ENCODE data around the gene ADSS1. TPM values are rescaled to one million over a fixed set of nuclear protein-coding genes. Genes with fewer than 3 reads are reported as not detected.
"Not testable (repeated sequence)": the region's sequence is repeated elsewhere in the genome, so short reads cannot be mapped to it uniquely, and the experiment has no call there.

The ADSS1 gene
- total RNA-seq, 2 experiments from 2014 or later, result 0.81 to 1.2 TPM

- DNase-seq; CTCF ChIA-PET; H3K36me3 Mint-ChIP-seq (ENCODE audit: low read depth); POLR2A ChIA-PET; H3K4me3 Mint-ChIP-seq; H3K4me1 Mint-ChIP-seq; H3K9me3 Mint-ChIP-seq; H3K27me3 Mint-ChIP-seq: not testable (repeated sequence)
- peak overlapping the region; percentile 68 for H3K27ac Mint-ChIP-seq
These were observed 5.3 kb downstream of the ADSS1 start for GRCh38 chr14:104729176-104729834.

- POLR2A ChIA-PET, result no interaction called here
- no peak overlapping the region for H3K4me3 Mint-ChIP-seq
- no peaks in the 10 kb centered on the region for H3K36me3 Mint-ChIP-seq (ENCODE audit: low read depth)
- no peaks in the 10 kb centered on the region for H3K9me3 Mint-ChIP-seq
- DNase-seq, result no peak
- CTCF ChIA-PET, result interaction anchor here (2.2 kb wide), 1 partner anchor 23 kb away, joined by 5 read pairs; the partner anchor contains the start of gene SIVA1
- no peaks in the 10 kb centered on the region for H3K27me3 Mint-ChIP-seq
- no peaks in the 10 kb centered on the region for H3K4me1 Mint-ChIP-seq
- no peak overlapping the region for H3K27ac Mint-ChIP-seq
These were observed 5.8 kb downstream of the ADSS1 start for GRCh38 chr14:104729835-104730181.

- Mint-ChIP-seq H3K4me1 (no peaks in the 10 kb centered on the region), H3K4me3 (no peak overlapping the region), H3K27ac (no peak overlapping the region), H3K27me3 (no peaks in the 10 kb centered on the region), H3K36me3 (ENCODE audit: low read depth) (no peaks in the 10 kb centered on the region), H3K9me3 (no peaks in the 10 kb centered on the region)
- ChIA-PET POLR2A (no interaction called here), CTCF (interaction anchor here (1.7 to 2.2 kb wide), 2 partner anchors 12 to 22 kb away, joined by 4 to 5 read pairs; partner anchors contain the start of gene SIVA1)
- DNase-seq, result no peak
These were observed 6.5 kb downstream of the ADSS1 start for GRCh38 chr14:104730487-104730886.

- ChIA-PET CTCF (interaction anchor here (1.7 to 2.2 kb wide), 2 partner anchors 11 to 21 kb away, joined by 4 to 5 read pairs; partner anchors contain the start of gene SIVA1), POLR2A (no interaction called here)
- no peak for DNase-seq
- Mint-ChIP-seq H3K36me3 (ENCODE audit: low read depth) (no peaks in the 10 kb centered on the region), H3K27me3 (no peaks in the 10 kb centered on the region), H3K9me3 (no peaks in the 10 kb centered on the region), H3K27ac (no peak overlapping the region), H3K4me1 (no peaks in the 10 kb centered on the region), H3K4me3 (no peak overlapping the region)
These were observed 7.6 kb downstream of the ADSS1 start for GRCh38 chr14:104731320-104732294.

- Mint-ChIP-seq H3K9me3 (no peaks in the 10 kb centered on the region), H3K4me3 (no peak overlapping the region), H3K4me1 (no peaks in the 10 kb centered on the region), H3K27me3 (no peaks in the 10 kb centered on the region), H3K27ac (no peak overlapping the region), H3K36me3 (ENCODE audit: low read depth) (no peaks in the 10 kb centered on the region)
- ChIA-PET CTCF (no interaction called here), POLR2A (no interaction called here)
- no peak for DNase-seq
These were observed 8.4 kb downstream of the ADSS1 start for GRCh38 chr14:104732355-104732804.

GRCh38 chr14:104732931-104733681 lies 9.1 kb downstream of the ADSS1 start:
- H3K4me3 Mint-ChIP-seq, result no peak overlapping the region
- H3K27me3 Mint-ChIP-seq, result no peaks in the 10 kb centered on the region
- POLR2A ChIA-PET, result no interaction called here
- DNase-seq, result no peak
- CTCF ChIA-PET, result interaction anchor here (1.1 to 2.2 kb wide), 2 partner anchors 10 kb away, joined by 3 to 6 read pairs; partner anchors contain the start of gene ADSS1
- H3K4me1 Mint-ChIP-seq, result no peaks in the 10 kb centered on the region
- H3K9me3 Mint-ChIP-seq, result no peaks in the 10 kb centered on the region
- no peaks in the 10 kb centered on the region for H3K36me3 Mint-ChIP-seq (ENCODE audit: low read depth)
- H3K27ac Mint-ChIP-seq, result no peak overlapping the region

GRCh38 chr14:104734051-104734587 lies 10.1 kb downstream of the ADSS1 start:
- CTCF ChIA-PET, result interaction anchor here (1.1 to 2.2 kb wide), 2 partner anchors 9 to 11 kb away, joined by 3 to 6 read pairs; partner anchors contain the start of gene ADSS1
- no peak for DNase-seq
- H3K36me3 Mint-ChIP-seq (ENCODE audit: low read depth), result no peaks in the 10 kb centered on the region

GRCh38 chr14:104734601-104734990 lies 10.6 kb downstream of the ADSS1 start:
- Mint-ChIP-seq H3K4me1 (no peaks in the 10 kb centered on the region), H3K9me3 (no peaks in the 10 kb centered on the region), H3K36me3 (ENCODE audit: low read depth) (no peaks in the 10 kb centered on the region), H3K27me3 (no peaks in the 10 kb centered on the region), H3K27ac (no peak overlapping the region), H3K4me3 (no peak overlapping the region)
- CTCF ChIA-PET, result interaction anchor here (2.2 kb wide), 1 partner anchor 11 kb away, joined by 6 read pairs; the partner anchor contains the start of gene ADSS1
- DNase-seq, result no peak
- POLR2A ChIA-PET, result no interaction called here

More at GRCh38 chr14:104734051-104734587, 10.1 kb downstream of the ADSS1 start:
- no peaks in the 10 kb centered on the region for H3K27me3 Mint-ChIP-seq
- H3K4me3 Mint-ChIP-seq, result no peak overlapping the region
- H3K4me1 Mint-ChIP-seq, result no peaks in the 10 kb centered on the region
- POLR2A ChIA-PET, result no interaction called here
- no peaks in the 10 kb centered on the region for H3K9me3 Mint-ChIP-seq
- H3K27ac Mint-ChIP-seq, result no peak overlapping the region

- H3K4me3 Mint-ChIP-seq, result no peak overlapping the region
- no peaks in the 10 kb centered on the region for H3K4me1 Mint-ChIP-seq
- H3K27me3 Mint-ChIP-seq, result no peaks in the 10 kb centered on the region
- no peaks in the 10 kb centered on the region for H3K9me3 Mint-ChIP-seq
- no peak for DNase-seq
- ChIA-PET POLR2A (no interaction called here), CTCF (interaction anchor here (2.2 kb wide), 1 partner anchor 12 kb away, joined by 6 read pairs; the partner anchor contains the start of gene ADSS1)
- no peaks in the 10 kb centered on the region for H3K36me3 Mint-ChIP-seq (ENCODE audit: low read depth)
- H3K27ac Mint-ChIP-seq, result no peak overlapping the region
These were observed 11.2 kb downstream of the ADSS1 start for GRCh38 chr14:104734991-104735779.

GRCh38 chr14:104735830-104736642 lies 12.0 kb downstream of the ADSS1 start:
- Mint-ChIP-seq H3K27ac (no peak overlapping the region), H3K4me3 (no peak overlapping the region), H3K4me1 (no peaks in the 10 kb centered on the region), H3K27me3 (no peaks in the 10 kb centered on the region), H3K36me3 (ENCODE audit: low read depth) (no peaks in the 10 kb centered on the region), H3K9me3 (no peaks in the 10 kb centered on the region)
- CTCF ChIA-PET, result interaction anchor here (0.9 to 1.9 kb wide), 2 partner anchors 16 to 27 kb away, joined by 3 to 6 read pairs; partner anchors contain the start of gene SIVA1
- no peak for DNase-seq
- POLR2A ChIA-PET, result no interaction called here

GRCh38 chr14:104738375-104739019 lies 14.5 kb downstream of the ADSS1 start:
- H3K9me3 Mint-ChIP-seq, result no peaks in the 10 kb centered on the region
- no peaks in the 10 kb centered on the region for H3K36me3 Mint-ChIP-seq (ENCODE audit: low read depth)
- no peaks in the 10 kb centered on the region for H3K4me1 Mint-ChIP-seq
- H3K27me3 Mint-ChIP-seq, result no peaks in the 10 kb centered on the region
- no peak overlapping the region for H3K4me3 Mint-ChIP-seq
- ChIA-PET POLR2A (no interaction called here), CTCF (interaction anchor here (0.8 to 3.0 kb wide), 4 partner anchors 11 to 88 kb away, joined by 3 to 10 read pairs (median 4); no protein-coding TSS in a partner anchor)
- H3K27ac Mint-ChIP-seq, result no peak overlapping the region
- DNase-seq, result no peak

Measured in activated CD4-positive, alpha-beta T cell treated with anti-CD3 and anti-CD28 coated beads, Interleukin-2, amount 10 ng/mL, durations not matched to agents 7 days and 5 days (primary cell).